Suprapubic skin (tissue), 4 donors: ENCODE results near the gene GJB3. TPM values are rescaled to one million over a fixed set of nuclear protein-coding genes. Genes with fewer than 3 reads are reported as not detected.
A peak's percentile ranks its signal among the peaks of the same experiment; 100 is the strongest.

ENCODE experiments used
- DNase-seq, 2 donors: peaks; one replicate each; pipeline ENCODE4 v3.0.0-alpha.2; 2019; ENCODE audit warnings: low spot score in 2 of 2
- H3K27ac ChIP-seq: fragments of 200-600 bp; sonication (generic); one replicate; pipeline ENCODE4 v1.5.1; 2019
- H3K27me3 ChIP-seq: fragments of 200-600 bp; sonication (generic); one replicate; pipeline ENCODE4 v1.5.1; 2019
- H3K36me3 ChIP-seq: fragments of 200-600 bp; sonication (generic); one replicate; pipeline ENCODE4 v1.5.1; 2019
- H3K4me1 ChIP-seq: fragments of 200-600 bp; sonication (generic); one replicate; pipeline ENCODE4 v1.5.1; 2019
- H3K4me3 ChIP-seq: fragments of 200-600 bp; sonication (generic); one replicate; pipeline ENCODE4 v1.5.1; 2019; ENCODE audit warnings: mild to moderate bottlenecking
- H3K9me3 ChIP-seq: fragments of 200-600 bp; sonication (generic); one replicate; pipeline ENCODE4 v1.5.1; 2019
- CTCF ChIP-seq, 2 donors: fragments of 200-600 bp in 1 of 2; fragments of 450-650 bp in 1 of 2; sonication (generic) in 1 of 2; IDR thresholded peaks; one replicate each; pipeline ENCODE4 v1.5.1; 2016 to 2019; ENCODE audit warnings: antibody characterized with exemption in 2 of 2, mild to moderate bottlenecking in 1 of 2, moderate library complexity in 1 of 2
- EP300 ChIP-seq: sonication (generic); formaldehyde crosslinking; IDR thresholded peaks from one replicate; pipeline ENCODE4 v1.6.1; 2017; ENCODE audit warnings: antibody characterized with exemption
- POLR2A ChIP-seq, 2 donors: fragments of 450-650 bp; IDR thresholded peaks; one replicate each; pipeline ENCODE4 v1.6.1; 2017; ENCODE audit warnings: antibody characterized with exemption in 2 of 2, mild to moderate bottlenecking in 2 of 2, moderate library complexity in 2 of 2
- POLR2AphosphoS5 ChIP-seq, 3 donors: sonication (generic); formaldehyde crosslinking; IDR thresholded peaks; one replicate each; pipeline ENCODE4 v1.6.1; 2017; ENCODE audit warnings: antibody characterized with exemption in 3 of 3
- WGBS: methylation state at CpG from one replicate; pipeline ENCODE4 v1.1.5; 2018; 5-methylcytosine and 5-hydroxymethylcytosine counted together
- total RNA-seq, 4 donors: library from RNA; depleted of rRNA; stranded (reverse); fragments of >200 nt; gene quantifications; one replicate each; pipeline ENCODE4 v1.1.0, GENCODE V29; 2016

GJB3 gene
- total RNA-seq, 4 donors from 2014 or later = 76.0 to 268 (median 186) TPM

- Histone ChIP-seq H3K27ac (no peak overlapping the region), H3K4me1 (no peaks in the 10 kb centered on the region), H3K9me3 (no peaks in the 10 kb centered on the region), H3K36me3 (no peaks in the 10 kb centered on the region), H3K27me3 (no peaks in the 10 kb centered on the region), H3K4me3 (no peak overlapping the region)
- whole genome bisulfite sequencing = 93% methylated on average over 5 of the region's 5 CpGs
- no peak for DNase-seq
- TF ChIP-seq EP300 (no peak), CTCF (IDR thresholded peaks at IDR 0.05) (no peak), POLR2A (IDR thresholded peaks at IDR 0.05) (no peak), POLR2AphosphoS5 (IDR thresholded peaks at IDR 0.05) (no peak)
These were observed 46.4 kb downstream of the GJB3 start for GRCh38 chr1:34827341-34827941.

GRCh38 chr1:34828611-34829010, 47.6 kb downstream of the GJB3 start:
- no peaks in the 10 kb centered on the region for H3K9me3 ChIP-seq
- TF ChIP-seq CTCF (IDR thresholded peaks at IDR 0.05) (no peak), POLR2A (IDR thresholded peaks at IDR 0.05) (no peak), POLR2AphosphoS5 (IDR thresholded peaks at IDR 0.05) (no peak), EP300 (no peak)
- no peaks in the 10 kb centered on the region for H3K27me3 ChIP-seq
- no peak overlapping the region for H3K27ac ChIP-seq
- H3K36me3 ChIP-seq = no peaks in the 10 kb centered on the region
- DNase-seq = peak in 1 of 2 donors; percentile 35
- WGBS = 80% methylated on average over 2 of the region's 2 CpGs
- no peaks in the 10 kb centered on the region for H3K4me1 ChIP-seq
- H3K4me3 ChIP-seq = no peak overlapping the region

DNA sequence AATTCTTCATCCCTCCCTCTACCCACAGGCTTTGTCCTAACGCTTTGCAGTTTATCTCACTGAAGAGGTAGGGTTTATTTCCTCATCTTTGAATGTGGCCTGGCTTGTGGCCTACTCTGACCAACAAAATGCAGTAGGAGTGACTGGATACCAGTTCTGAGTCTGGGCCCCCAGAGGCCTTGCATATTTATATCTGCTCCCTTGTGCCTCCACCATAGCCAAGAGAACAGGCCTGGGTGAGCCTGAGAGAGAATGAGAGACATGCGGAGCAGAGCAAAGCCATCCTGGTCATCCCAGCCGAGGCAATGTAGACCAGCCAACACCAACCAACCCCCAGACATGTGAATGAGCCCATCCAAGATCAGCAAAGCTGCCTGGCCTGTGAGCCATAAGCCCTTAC, 48.2 kb downstream of the GJB3 start:
- no peaks in the 10 kb centered on the region for H3K9me3 ChIP-seq
- no peak overlapping the region for H3K4me3 ChIP-seq
- WGBS = 82% methylated on average over 3 of the region's 3 CpGs
- no peak for TF ChIP-seq EP300
- TF ChIP-seq POLR2AphosphoS5 (IDR thresholded peaks at IDR 0.05) = no peak
- no peak for TF ChIP-seq POLR2A (IDR thresholded peaks at IDR 0.05)
- no peak for TF ChIP-seq CTCF (IDR thresholded peaks at IDR 0.05)
- DNase-seq = peak in 1 of 2 donors; percentile 53
- H3K4me1 ChIP-seq = no peaks in the 10 kb centered on the region
- H3K27ac ChIP-seq = no peak overlapping the region
- no peaks in the 10 kb centered on the region for H3K36me3 ChIP-seq
- no peaks in the 10 kb centered on the region for H3K27me3 ChIP-seq

GRCh38 chr1:34831721-34832246, 50.8 kb downstream of the GJB3 start:
- DNase-seq = peak in 1 of 2 donors; percentile 44
- Histone ChIP-seq H3K36me3 (no peaks in the 10 kb centered on the region), H3K27ac (no peak overlapping the region), H3K27me3 (no peaks in the 10 kb centered on the region), H3K4me3 (no peak overlapping the region), H3K4me1 (no peaks in the 10 kb centered on the region), H3K9me3 (no peaks in the 10 kb centered on the region)
- 77% methylated on average over 6 of the region's 6 CpGs for WGBS
- TF ChIP-seq POLR2AphosphoS5 (IDR thresholded peaks at IDR 0.05) (no peak), POLR2A (IDR thresholded peaks at IDR 0.05) (no peak), CTCF (IDR thresholded peaks at IDR 0.05) (no peak), EP300 (no peak)

DNA sequence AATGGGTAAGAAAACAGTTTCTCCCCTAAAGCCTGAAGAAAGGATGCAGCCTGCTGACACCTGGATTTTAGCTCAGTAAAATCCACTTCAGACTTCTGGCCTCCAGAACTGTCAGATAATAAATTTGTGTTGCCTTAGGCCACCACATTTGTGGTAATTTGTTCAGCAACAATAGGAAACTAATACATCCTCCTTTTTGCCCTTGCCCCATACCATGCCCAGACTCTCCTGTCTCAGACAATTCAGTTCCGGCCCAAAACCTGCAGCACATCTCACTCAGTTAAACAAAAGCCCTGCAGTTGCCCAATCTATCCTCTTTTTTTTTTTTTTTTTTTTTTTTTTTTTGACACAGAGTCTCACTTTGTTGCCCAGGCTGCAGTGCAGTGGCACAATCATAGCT, 52.7 kb downstream of the GJB3 start:
- TF ChIP-seq POLR2AphosphoS5 (IDR thresholded peaks at IDR 0.05) (no peak), POLR2A (IDR thresholded peaks at IDR 0.05) (no peak), CTCF (IDR thresholded peaks at IDR 0.05) (no peak)
- Histone ChIP-seq H3K9me3 (no peaks in the 10 kb centered on the region), H3K4me1 (peaks cover 3% of the 10 kb centered on the region), H3K27ac (no peak overlapping the region), H3K4me3 (no peak overlapping the region), H3K27me3 (no peaks in the 10 kb centered on the region), H3K36me3 (no peaks in the 10 kb centered on the region)
- 88% methylated on average over 1 of the region's 1 CpG for WGBS
- DNase-seq = peak in 1 of 2 donors; percentile 40

Other genes starting within 250 kb of the GJB3 start
- gene GJB5, start 26.2 kb upstream of the GJB3 start, total RNA-seq = 100 to 1,000 TPM in 2 of 4 donors, 10 to 100 TPM in 2; 45.8 to 164 (median 123) TPM
- gene GJB4, start 21.5 kb upstream of the GJB3 start, total RNA-seq = 10 to 100 TPM; 13.7 to 41.4 (median 35.5) TPM
- gene GJA4, start 11.8 kb downstream of the GJB3 start, total RNA-seq = 10 to 100 TPM in 3 of 4 donors, 1 to 10 TPM in 1; 5.3 to 15.2 (median 11.8) TPM
- gene SMIM12, start 78.5 kb downstream of the GJB3 start, total RNA-seq = 10 to 100 TPM; 17.1 to 38.1 (median 31.5) TPM
- gene DLGAP3, start 148.4 kb downstream of the GJB3 start, total RNA-seq = under 1 TPM in 1 of 4 donors, not detected in 3; 0.55 TPM
- gene TMEM35B, start 204.1 kb downstream of the GJB3 start, total RNA-seq = 10 to 100 TPM in 1 of 4 donors, 1 to 10 TPM in 3; 6.5 to 12.2 (median 8.6) TPM